AG04450 (cell line): ENCODE data around the gene PMM2. TPM values are rescaled to one million over a fixed set of nuclear protein-coding genes. Genes with fewer than 3 reads are reported as not detected.
A peak's percentile ranks its signal among the peaks of the same experiment; 100 is the strongest.

Source experiments
- CTCF ChIA-PET: fragments of 300-600, 350-600 bp; formaldehyde crosslinking; extraction: SDS; loops from one replicate; lab custom pipeline; 2022; ENCODE audit warnings: antibody characterized with exemption, inconsistent platforms; lab: Charles Lee
- POLR2A ChIA-PET: fragments of 350-600 bp; formaldehyde crosslinking; extraction: SDS; loops from one replicate; lab custom pipeline; 2021; ENCODE audit warnings: antibody characterized with exemption, inconsistent platforms; lab: Yijun Ruan, JAX
- DNase-seq: peaks from one replicate; pipeline ENCODE4 v3.0.0-alpha.2; 2011; ENCODE audit warnings: low read depth, low spot score
- H3K27ac ChIP-seq: one replicate; pipeline ENCODE4 v1.5.1; 2012; ENCODE audit warnings: low read depth, low read length, control low read depth
- H3K27me3 ChIP-seq: one replicate; pipeline ENCODE4 v1.6.0; 2012; ENCODE audit warnings: low read length; ENCODE audit not compliant: control insufficient read depth, insufficient read depth
- H3K4me3 ChIP-seq: 2 replicates; pipeline ENCODE4 v1.5.1; 2011; ENCODE audit warnings: mild to moderate bottlenecking, low read depth, low read length, control low read depth
- H3K9me3 ChIP-seq: 2 replicates; pipeline ENCODE4 v1.5.1; 2012; ENCODE audit warnings: low read length; ENCODE audit not compliant: control insufficient read depth, insufficient read depth
- polyA plus RNA-seq: library from polyadenylated mRNA; depleted of rRNA; stranded (reverse); fragments of >200 nt; gene quantifications from 2 replicates; pipeline ENCODE4 v1.2.3, GENCODE V29; 2011
- TF ChIP-seq, protein P1 (sequence below): IDR thresholded peaks from 2 replicates; pipeline ENCODE4 v1.5.1; 2011; ENCODE audit warnings: low read depth, low read length, control low read depth, inconsistent platforms

The PMM2 gene
- polyA plus RNA-seq, 1 experiment = 37.0 TPM

DNA sequence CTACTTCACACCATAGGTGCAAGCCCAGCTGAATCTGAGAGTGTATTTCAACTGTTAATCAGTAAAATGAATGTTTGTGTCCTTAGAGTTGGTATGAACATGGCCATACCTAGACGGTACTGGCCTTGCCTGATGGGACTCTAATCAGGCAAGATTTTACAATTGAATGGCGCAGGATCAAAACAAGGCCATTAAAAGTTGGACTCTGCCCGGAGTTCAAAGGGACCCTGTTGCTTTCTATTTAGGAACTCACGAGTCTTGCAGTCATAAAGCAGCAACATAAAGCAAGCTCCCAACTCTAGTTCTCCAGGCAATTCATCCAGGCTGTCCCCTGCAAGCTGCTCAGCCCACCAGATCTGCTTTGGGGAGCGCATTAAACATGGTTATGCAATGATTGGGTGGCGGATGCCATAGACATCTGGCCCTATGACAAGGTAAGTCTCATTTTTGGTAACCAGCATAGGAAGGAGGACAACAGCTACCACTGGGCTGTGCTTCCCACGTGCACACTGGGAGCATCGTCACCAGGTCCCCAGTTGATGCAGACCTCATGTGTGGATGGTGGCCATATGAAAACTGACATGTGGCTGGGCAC lies 9.0 kb upstream of the PMM2 start:
- CTCF ChIA-PET = interaction anchor here (1.0 kb wide), 1 partner anchor 217 kb away, joined by 3 read pairs; no protein-coding TSS in a partner anchor
- no peaks in the 10 kb centered on the region for H3K27me3 ChIP-seq
- H3K4me3 ChIP-seq = no peak overlapping the region
- TF ChIP-seq, protein P1, sequence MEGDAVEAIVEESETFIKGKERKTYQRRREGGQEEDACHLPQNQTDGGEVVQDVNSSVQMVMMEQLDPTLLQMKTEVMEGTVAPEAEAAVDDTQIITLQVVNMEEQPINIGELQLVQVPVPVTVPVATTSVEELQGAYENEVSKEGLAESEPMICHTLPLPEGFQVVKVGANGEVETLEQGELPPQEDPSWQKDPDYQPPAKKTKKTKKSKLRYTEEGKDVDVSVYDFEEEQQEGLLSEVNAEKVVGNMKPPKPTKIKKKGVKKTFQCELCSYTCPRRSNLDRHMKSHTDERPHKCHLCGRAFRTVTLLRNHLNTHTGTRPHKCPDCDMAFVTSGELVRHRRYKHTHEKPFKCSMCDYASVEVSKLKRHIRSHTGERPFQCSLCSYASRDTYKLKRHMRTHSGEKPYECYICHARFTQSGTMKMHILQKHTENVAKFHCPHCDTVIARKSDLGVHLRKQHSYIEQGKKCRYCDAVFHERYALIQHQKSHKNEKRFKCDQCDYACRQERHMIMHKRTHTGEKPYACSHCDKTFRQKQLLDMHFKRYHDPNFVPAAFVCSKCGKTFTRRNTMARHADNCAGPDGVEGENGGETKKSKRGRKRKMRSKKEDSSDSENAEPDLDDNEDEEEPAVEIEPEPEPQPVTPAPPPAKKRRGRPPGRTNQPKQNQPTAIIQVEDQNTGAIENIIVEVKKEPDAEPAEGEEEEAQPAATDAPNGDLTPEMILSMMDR = no peak
- no peak overlapping the region for H3K27ac ChIP-seq
- POLR2A ChIA-PET = no interaction called here
- no peaks in the 10 kb centered on the region for H3K9me3 ChIP-seq
- no peak for DNase-seq

DNA sequence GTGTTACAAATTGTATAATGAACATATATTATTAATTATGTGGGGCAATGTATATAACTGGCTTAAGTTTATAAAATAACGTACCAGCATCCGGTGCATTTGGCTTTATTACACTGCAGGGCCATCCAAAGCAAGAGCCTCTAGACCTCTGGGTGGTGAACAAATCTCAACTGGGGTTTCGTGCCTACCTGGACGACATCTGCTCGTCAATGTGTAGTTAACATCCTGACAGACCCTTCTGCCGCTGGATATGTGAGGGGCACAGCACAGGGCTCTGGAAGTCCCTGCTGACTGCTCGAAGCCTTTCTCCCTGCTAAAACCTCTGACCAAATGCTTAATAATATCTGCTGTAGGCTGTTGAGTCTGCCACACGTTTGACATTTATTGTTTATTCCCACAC lies 2.5 kb upstream of the PMM2 start:
- Histone ChIP-seq H3K4me3 (no peak overlapping the region), H3K27me3 (no peaks in the 10 kb centered on the region), H3K9me3 (no peaks in the 10 kb centered on the region), H3K27ac (no peak overlapping the region)
- ChIA-PET POLR2A (no interaction called here), CTCF (no interaction called here)
- no peak for DNase-seq
- TF ChIP-seq, protein P1 = no peak

DNA sequence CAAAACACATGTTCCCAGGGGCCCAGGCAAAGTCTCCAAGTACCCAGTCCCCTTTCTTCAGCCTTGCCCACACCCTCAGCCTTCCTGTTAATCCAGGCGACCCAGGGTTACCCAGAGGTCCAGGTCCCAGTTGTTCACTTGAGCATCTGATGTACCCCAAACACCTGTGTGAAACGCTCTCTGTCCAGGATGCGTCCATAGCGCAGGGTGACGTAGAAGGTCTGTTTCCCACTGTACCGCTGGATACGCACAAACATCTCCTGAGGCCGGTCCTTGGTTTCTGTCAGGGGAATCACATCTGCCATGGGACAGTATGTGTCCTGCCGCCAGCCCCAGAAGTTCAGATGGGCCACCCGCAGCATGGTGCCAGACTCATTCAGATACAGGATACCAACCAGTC lies 1.8 kb upstream of the PMM2 start:
- ChIA-PET CTCF (interaction anchor here (0.6 kb wide), 1 partner anchor 213 kb away, joined by 3 read pairs; no protein-coding TSS in a partner anchor), POLR2A (no interaction called here)
- Histone ChIP-seq H3K27me3 (no peaks in the 10 kb centered on the region), H3K27ac (no peak overlapping the region), H3K9me3 (no peaks in the 10 kb centered on the region), H3K4me3 (no peak overlapping the region)
- DNase-seq = no peak
- TF ChIP-seq, protein P1 = no peak

DNA sequence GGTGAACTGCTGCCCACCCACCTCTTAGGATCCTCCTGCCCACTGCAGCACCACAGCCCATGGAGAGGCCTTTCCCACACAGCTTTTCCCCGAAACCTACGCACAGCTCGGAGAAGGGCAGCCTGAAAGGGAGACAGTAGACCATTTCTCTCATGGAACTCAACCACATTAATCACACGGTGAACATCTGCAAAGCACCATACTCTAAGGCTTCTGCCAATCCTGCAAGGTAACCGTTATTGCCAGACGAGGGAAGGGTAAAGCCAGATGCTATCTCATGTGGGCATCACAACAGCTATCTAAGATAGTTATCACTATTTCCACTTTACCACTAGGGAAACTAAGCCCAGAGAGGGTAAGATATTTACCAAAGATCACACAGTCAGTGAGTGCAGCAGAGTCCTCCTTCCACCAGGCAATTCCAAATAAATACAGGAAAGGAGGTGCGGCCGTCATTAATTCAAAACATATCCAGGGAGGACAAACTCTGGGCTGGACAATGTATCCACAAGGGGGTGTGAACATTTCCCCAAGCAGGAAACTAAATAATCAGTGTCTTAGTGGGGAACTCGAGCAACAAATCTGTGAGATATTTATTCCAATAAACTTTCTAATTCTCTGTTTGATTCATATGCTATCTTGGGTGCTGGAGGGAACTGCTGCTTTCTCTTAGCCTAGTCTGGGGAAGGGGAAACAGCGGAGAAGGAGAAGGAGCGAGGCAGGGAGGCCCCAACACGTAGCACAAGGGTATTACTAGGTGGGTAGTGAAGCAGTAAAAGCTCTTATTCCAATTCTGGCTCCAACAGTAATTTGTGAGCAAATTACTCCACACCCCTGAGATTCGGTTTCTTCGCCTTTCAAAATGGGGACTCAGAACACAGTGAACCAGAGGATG lies 923 bp upstream of the PMM2 start:
- TF ChIP-seq, protein P1 = 0 out of 2 replicates have a peak, but pooled peaks have one; percentile 1
- Histone ChIP-seq H3K27ac (peak overlapping the region; percentile 31), H3K9me3 (no peaks in the 10 kb centered on the region), H3K4me3 (peak overlapping the region; percentile 99), H3K27me3 (no peaks in the 10 kb centered on the region)
- DNase-seq = no peak
- ChIA-PET POLR2A (interaction anchor here (0.5 to 1.5 kb wide), 4 partner anchors 12 to 82 kb away, joined by 3 to 13 read pairs (median 4); no protein-coding TSS in a partner anchor), CTCF (interaction anchor here (1.0 to 1.4 kb wide), 3 partner anchors 13 to 212 kb away, joined by 3 read pairs; no protein-coding TSS in a partner anchor)

DNA sequence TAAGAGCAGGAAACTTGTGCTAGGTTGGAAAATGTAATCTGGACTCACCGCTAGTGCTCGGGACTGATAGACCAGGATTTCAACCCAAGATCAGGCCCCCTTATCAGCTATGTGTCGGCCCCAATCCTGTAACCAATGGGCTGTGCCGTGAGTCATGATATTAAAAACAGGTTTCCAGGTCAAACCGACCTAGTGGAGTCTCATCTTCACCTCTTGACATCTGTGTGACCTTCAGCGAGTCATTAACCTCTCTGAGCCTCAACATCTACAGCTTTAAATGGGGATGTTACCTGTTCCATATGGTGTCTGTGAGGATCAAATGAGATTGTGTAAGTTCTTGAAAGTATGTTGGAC lies 512 bp downstream of the PMM2 start:
- ChIA-PET POLR2A (interaction anchor here (0.7 to 1.5 kb wide), 3 partner anchors 10 to 71 kb away, joined by 3 to 13 read pairs (median 5); partner anchors contain the start of gene CARHSP1), CTCF (interaction anchor here (1.4 kb wide), 1 partner anchor 12 kb away, joined by 3 read pairs; no protein-coding TSS in a partner anchor)
- no peaks in the 10 kb centered on the region for H3K9me3 ChIP-seq
- DNase-seq = no peak
- H3K27me3 ChIP-seq = no peaks in the 10 kb centered on the region
- H3K27ac ChIP-seq = peak overlapping the region; percentile 86
- TF ChIP-seq, protein P1 = no peak
- peak overlapping the region; percentile 99 for H3K4me3 ChIP-seq
